ENCODE data around the gene KDM4C.

- TF ChIP-seq CTCF (IDR thresholded peaks at IDR 0.05; ENCODE audit: borderline replicate concordance, extremely low read depth, low read length, poor library complexity, severe bottlenecking) = no peak
- no peak for TF ChIP-seq EZH2 (IDR thresholded peaks at IDR 0.05; ENCODE audit: borderline replicate concordance, low read depth, low read length, severe bottlenecking)
These were observed 60.6 kb downstream of the KDM4C start for GRCh38 chr9:6818292-6818922.

All from DND-41 (cell line).